Measurements from ENCODE around the gene CLEC4A. TPM values are rescaled to one million over a fixed set of nuclear protein-coding genes. Genes with fewer than 3 reads are reported as not detected.

The CLEC4A gene
- total and polyA plus RNA-seq, 10 of the 15 experiments (the other 5 are each of a cell fraction or from before 2014, with no cell fraction given): 0.62 to 2.1 (median 1.1) TPM

GRCh38 chr12:8075935-8076334 is 47.5 kb upstream of the CLEC4A start:
- POLR2A ChIA-PET: no interaction called here
- SMC1A ChIA-PET (ENCODE audit: uncharacterized antibody, unreplicated experiment): interaction anchor here (1.8 kb wide), 1 partner anchor 37 kb away, joined by 5 read pairs; no protein-coding TSS in a partner anchor
- DNase-seq (ENCODE audit: low read depth, low spot score) (no peak), FAIRE-seq (no peak), ATAC-seq (no peak)
- H2AFZ ChIP-seq (ENCODE audit: control insufficient read depth, low read depth, low read length): no peak overlapping the region
- H3K9ac ChIP-seq (ENCODE audit: control insufficient read depth, insufficient read depth, low read length): no peak overlapping the region
- H3K27ac ChIP-seq (ENCODE audit: control insufficient read depth, insufficient read depth): no peak overlapping the region
- no peaks in the 10 kb centered on the region for H3K9me3 ChIP-seq (replicated peaks; ENCODE audit: control insufficient read depth, insufficient read depth, low read length)
- TF ChIP-seq KDM1A (IDR thresholded peaks at IDR 0.05; ENCODE audit: borderline replicate concordance) (no peak), TCF12 (IDR thresholded peaks at IDR 0.05; ENCODE audit: low read depth, low read length) (no peak), EGR1 (IDR thresholded peaks at IDR 0.05; ENCODE audit: borderline replicate concordance in 1 of 2, low read depth in 2 of 2, low read length in 2 of 2) (no peak), RELB (IDR thresholded peaks at IDR 0.05; ENCODE audit: low read depth) (no peak), NFXL1 (IDR thresholded peaks at IDR 0.05; ENCODE audit: borderline replicate concordance) (no peak), CEBPZ (IDR thresholded peaks at IDR 0.05; ENCODE audit: low read depth, low read length) (no peak), ZNF592 (IDR thresholded peaks at IDR 0.05) (no peak), SIX5 (IDR thresholded peaks at IDR 0.05; ENCODE audit: low read depth, low read length, severe bottlenecking) (no peak), KAT2A (conservative IDR thresholded peaks at IDR 0.05; ENCODE audit: control insufficient read depth, low read depth, low read length) (no peak), LARP7 (IDR thresholded peaks at IDR 0.05) (no peak), NRF1 (conservative IDR thresholded peaks at IDR 0.05; ENCODE audit: low read depth, low read length) (no peak), TCF7 (IDR thresholded peaks at IDR 0.05; ENCODE audit: borderline replicate concordance) (no peak), HSF1 (IDR thresholded peaks at IDR 0.05; ENCODE audit: low read depth, low read length) (no peak)
- in situ Hi-C loops (cut with MboI): no loop called here
- no peaks in the 10 kb centered on the region for H3K27me3 ChIP-seq (replicated peaks in 1 of 2; ENCODE audit: control insufficient read depth in 2 of 2, insufficient read depth in 2 of 2, low read length in 1 of 2)
- 56% methylated on average over 6 of the region's 6 CpGs for WGBS (ENCODE audit: insufficient coverage, insufficient replicate concordance, low lambda C conversion rate, missing lambda C conversion rate)
- CTCF ChIA-PET: interaction anchor here (7.9 kb wide), 1 partner anchor 29 kb away, joined by 115 read pairs; no protein-coding TSS in a partner anchor
- no peaks in the 10 kb centered on the region for H3K4me1 ChIP-seq (ENCODE audit: control insufficient read depth, insufficient read depth, low read length)
- RAD21 ChIA-PET (ENCODE audit: unreplicated experiment): no interaction called here
- H3K4me2 ChIP-seq (ENCODE audit: control insufficient read depth, insufficient read depth): no peak overlapping the region
- intact Hi-C loops (cut with micrococcal nuclease; ENCODE audit: unreplicated experiment): loop anchor here (10.0 kb wide), 1 partner anchor 211 kb away; no protein-coding TSS in a partner anchor
- no peaks in the 10 kb centered on the region for H3K36me3 ChIP-seq (ENCODE audit: control insufficient read depth in 2 of 2, insufficient read depth in 2 of 2, low read length in 1 of 2)
- no peaks in the 10 kb centered on the region for H3K79me2 ChIP-seq (ENCODE audit: control insufficient read depth, insufficient read depth, low read length)
- H3K4me3 ChIP-seq: no peak overlapping the region
- H4K20me1 ChIP-seq (ENCODE audit: control insufficient read depth, insufficient read depth): no peaks in the 10 kb centered on the region
- no TSS peak for BruUV-seq (replicated peaks)
